Activated T-helper 1 cell treated with Interleukin-2 at 50 U/mL for 16 hours (primary cell): Measurements from ENCODE around the gene SYNGAP1.
"Not testable (repeated sequence)": the region's sequence is repeated elsewhere in the genome, so short reads cannot be mapped to it uniquely, and the experiment has no call there.

Source experiments
- DNase-seq: peaks from one replicate; pipeline ENCODE4 v3.0.0-alpha.2; 2020; ENCODE audit warnings: low read depth

The SYNGAP1 gene

DNA sequence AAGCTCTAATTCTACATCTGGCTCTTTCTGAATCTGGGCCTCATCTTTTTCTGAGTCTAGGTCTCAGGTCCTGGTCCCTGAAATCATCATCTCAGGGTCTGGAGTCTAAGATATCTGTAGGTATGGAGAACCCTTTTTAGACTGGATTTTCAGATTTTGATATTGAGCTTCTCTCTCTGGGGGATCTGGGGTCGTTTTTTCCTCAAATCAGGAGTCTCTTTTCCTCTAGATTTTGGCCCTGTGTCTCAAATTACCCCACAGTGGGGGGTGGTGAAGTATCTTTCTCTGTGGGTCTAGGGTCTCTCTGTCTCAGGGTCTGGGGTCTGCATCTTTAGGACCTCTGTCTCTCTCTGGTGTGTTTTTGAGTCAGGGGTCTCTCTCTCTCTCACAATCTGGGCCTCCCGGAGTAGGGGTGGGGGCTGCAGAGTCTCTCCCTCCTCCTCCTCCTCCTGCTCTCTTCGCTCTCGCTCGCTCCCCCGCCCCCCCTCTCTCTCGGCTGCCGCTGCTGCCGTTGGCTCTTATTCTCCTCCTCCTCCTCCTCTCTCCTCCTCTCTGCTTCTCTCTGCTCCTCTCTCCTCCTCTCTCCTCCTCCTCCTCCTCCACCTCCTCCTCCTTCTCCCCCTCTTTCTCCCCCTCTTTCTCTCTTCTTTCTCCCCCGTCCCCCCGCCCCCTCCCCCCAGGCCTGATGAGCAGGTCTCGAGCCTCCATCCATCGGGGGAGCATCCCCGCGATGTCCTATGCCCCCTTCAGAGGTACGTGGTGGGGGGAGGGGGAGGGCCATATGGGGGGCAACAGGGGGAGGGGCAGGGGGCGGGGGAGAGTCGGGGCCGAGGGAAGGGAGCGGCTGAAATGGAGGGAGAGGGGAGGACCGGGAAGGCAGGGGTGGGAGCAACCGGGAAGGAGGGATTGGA is at the start of gene SYNGAP1:
TSS of gene SYNGAP1 (plus strand) at position 486 of the 911 bp plus-strand sequence. CDS start at position 686, 200 bp downstream.
- no peak for DNase-seq

GRCh38 chr6:33371901-33372300 is 48.0 kb upstream of the SYNGAP1 start:
- DNase-seq, result not testable (repeated sequence)

- DNase-seq, result no peak
These were observed 47.2 kb upstream of the SYNGAP1 start for GRCh38 chr6:33372526-33373123.

DNA sequence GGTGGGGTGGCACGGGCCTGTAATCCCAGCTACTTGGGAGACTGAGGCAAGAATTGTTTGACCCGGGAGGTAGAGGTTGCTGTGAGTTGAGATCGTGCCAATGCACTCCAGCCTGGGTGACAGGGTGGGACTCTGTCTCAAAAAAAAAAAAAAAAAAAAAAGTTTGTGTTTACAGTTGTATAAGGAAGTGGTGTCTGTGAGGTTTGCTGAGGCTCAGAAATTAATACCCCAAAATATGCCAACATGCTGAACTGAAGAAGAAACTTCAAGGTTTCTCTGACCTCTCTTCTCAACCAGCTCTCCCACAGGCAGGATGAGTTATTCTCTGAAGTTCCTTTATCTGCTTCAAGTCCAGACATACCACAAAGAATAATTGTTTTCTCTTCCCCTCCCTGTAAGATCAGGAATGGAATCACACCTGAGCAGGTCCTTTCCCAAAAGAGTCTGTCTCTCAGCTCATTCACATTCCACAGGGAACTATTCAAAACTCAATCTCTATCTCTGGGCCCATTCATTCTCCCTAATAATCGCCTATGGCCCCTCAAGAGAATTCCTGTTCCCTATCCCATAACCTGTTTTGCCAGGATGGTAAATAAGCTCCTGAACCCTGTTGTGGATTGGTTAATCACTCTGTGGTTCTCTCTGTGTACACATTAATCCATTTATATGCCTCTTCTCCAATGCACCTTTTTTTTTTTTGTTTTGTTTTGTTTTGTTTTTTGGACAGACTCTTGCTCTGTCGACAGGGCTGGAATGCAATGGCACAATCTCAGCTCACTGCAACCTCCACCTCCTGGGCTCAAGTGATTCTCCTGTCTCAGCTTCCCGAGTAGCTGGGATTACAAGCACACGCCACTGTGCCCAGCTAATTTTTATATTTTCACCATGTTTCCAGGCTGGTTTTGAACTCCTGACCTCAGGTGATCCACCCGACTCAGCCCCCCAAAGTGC is 45.6 kb upstream of the SYNGAP1 start:
- DNase-seq, result no peak

- no peak for DNase-seq
These were observed 44.7 kb upstream of the SYNGAP1 start for GRCh38 chr6:33375143-33375671.

GRCh38 chr6:33377171-33377570 is 42.7 kb upstream of the SYNGAP1 start:
- DNase-seq, result no peak

GRCh38 chr6:33379184-33379583 is 40.7 kb upstream of the SYNGAP1 start:
- not testable (repeated sequence) for DNase-seq

- DNase-seq, result no peak
These were observed 39.4 kb upstream of the SYNGAP1 start for GRCh38 chr6:33380272-33380981.

DNA sequence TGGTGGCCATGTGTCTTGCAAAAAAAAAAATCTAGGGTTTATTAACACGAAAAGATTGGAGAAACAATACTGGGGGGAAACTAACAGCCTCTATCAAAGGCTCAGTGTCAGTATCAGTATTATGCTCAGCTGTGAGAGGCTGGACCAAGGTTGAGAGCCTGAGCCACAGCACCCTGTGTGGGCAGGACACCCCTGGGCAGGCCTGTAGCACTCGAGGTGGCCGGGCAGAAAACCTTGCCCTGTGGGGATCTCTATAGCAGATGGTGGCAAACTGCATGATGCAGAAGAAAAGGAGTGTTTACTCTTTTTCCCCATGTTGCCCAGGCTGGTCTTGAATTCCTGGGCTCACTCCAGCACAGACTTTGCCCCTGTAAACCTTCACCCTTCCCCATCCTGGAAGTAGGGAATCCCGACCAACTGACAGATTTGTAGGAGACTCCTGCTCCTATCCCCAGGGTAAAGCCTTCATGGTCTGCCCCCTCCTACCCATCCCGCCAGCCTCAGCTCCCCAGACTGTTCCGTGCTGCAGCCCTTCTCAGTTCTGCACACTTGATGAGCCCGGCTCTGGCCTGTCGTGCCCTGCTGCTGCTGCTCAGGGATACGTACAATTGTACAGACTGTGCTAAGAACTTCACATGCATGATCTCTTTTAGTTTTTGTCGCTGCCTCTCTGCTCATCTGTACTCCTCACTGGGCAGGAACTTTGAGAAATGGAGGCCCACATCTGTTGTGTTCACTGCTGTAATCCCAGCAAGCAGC is 36.3 kb upstream of the SYNGAP1 start:
- DNase-seq, result no peak

DNA sequence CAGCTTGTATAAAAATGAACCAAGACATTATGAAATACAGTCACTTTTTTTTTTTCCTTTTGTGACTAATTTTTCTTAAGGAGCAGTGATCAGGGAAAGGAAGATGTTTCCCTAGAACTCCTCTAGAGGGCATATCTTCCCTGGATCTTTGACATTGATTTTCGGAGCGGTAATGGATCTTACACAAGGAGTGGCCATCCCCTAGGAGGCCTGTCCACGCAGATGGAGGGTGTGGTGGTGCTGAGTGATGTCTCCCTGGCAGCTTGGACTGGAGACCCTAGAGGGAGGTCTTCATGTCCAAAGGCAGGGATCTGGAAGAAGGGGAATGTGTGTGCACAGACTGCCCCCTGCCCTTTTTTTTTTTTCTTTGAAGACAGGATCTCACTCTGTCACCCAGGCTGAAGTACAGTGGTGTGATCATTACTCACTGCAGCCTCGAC is 35.3 kb upstream of the SYNGAP1 start:
- no peak for DNase-seq

- no peak for DNase-seq
These were observed 29.7 kb upstream of the SYNGAP1 start for GRCh38 chr6:33390173-33390572.

DNA sequence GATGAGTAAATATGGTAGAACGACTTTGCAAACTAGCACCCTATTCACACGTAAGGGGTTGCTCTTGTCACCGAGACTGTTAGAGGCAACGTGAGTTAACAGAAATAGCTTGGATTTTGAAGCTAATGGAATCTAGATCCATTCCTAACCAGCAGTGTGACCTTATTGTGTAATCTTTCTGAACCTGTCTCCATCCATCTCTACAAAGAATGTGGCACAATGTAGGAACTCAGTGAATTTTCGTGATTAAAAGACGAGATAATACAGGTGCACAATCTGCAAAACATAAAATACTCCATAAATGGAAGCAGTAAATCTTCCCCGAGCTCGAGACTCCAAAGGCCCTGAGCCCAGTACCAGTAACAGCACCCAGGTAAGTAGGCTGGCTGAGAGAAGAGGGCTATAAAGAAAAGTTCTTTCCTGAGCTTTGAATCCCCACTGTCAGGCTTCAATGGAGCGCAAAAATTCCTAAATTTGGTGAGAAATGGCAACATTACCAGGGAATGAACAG is 29.0 kb upstream of the SYNGAP1 start:
- DNase-seq, result no peak

DNA sequence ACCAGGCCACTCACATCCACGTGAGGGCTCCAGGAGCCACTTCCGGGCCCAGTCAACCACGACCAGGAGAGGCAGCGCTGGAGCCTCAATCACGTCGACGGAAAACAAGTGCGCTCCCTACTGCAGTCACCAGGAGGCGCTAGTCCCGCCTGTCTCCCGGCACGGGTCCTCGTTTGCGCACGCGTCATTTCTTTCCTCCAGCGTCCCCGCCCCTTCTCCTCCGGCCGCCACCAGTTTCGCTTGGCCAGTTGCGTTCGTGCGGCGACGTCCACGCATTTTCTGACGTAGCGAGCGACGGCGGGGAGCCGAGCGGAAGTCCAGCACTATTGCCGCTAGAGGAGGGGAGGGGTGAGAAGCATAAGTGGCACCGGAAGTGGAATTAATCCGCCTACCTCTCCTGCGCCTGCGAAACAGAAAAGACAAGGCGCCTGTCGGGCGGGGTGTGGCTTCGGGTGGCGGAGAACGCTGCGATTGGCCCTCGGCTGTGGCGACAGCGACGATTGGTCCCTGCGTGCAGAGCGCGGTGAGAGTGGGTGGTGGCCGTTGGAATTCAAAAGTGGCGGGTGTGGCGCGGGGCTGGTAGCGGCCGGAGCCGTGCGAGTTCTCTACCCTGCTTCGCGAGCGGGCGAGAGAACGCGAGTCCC is 28.5 kb upstream of the SYNGAP1 start, which contains the start of gene KIFC1:
TSS of gene KIFC1 (plus strand) at position 546 of the 644 bp plus-strand sequence. CDS start 163 bp downstream, outside the sequence.
- DNase-seq, result peak; percentile 98

GRCh38 chr6:33391922-33392594 is 27.8 kb upstream of the SYNGAP1 start:
- DNase-seq, result peak; percentile 15

DNA sequence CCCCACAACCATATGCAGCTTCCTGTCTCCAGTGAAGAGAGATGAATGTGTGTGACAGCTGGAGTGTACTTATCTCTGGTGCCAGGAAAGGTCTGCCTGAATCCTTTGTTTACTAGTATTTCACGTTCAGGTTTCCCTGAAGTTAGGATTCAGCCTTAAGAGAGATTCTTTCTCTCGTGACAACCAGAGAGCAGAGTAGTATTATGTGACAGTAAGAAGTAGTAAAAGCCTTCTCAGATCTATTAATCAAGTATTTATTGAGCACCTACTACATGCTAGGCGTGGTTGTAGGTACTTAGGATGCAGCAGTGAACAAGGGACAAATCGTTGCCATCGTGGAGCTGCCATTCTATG is 27.3 kb upstream of the SYNGAP1 start:
- DNase-seq, result no peak

DNA sequence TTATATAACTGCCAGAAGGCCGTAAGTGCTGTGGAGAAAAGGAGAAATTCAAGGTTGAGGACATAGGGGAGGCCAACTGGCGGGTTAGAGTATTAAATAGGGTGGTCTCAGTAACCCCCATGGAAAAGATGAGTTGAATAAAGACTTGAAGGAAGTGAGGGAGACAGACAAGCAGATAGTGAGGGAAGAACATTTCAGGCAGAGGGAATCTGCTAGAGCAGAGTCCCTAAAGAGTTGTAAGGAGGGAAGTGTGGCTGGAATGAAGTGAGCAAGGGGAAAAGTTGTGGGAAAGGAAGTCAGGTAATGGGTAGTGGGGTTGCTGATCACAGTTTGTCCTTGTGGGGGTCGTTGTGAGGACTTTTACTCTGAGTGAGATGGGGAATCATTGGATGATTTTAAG is 26.9 kb upstream of the SYNGAP1 start:
- no peak for DNase-seq

- DNase-seq, result no peak
These were observed 22.3 kb upstream of the SYNGAP1 start for GRCh38 chr6:33397541-33397940.

DNA sequence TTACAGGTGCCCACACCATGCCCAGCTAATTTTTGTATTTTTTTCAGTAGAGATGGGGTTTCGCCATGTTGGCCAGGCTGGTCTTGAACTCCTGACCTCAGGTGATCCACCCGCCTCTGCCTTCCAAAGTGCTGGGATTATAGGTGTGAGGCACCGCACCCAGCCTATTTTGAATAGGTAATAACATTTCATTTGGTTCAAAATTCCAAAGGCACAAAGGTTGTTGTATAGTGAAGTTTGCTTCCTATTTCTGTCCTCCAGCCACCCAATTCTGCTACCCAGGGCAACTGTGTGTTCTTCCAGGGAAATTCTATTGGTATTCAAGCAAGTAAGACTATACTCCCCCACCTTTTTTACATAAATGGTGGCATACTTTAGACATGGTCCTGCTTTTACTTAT is 21.3 kb upstream of the SYNGAP1 start:
- not testable (repeated sequence) for DNase-seq

GRCh38 chr6:33399881-33400280 is 20.0 kb upstream of the SYNGAP1 start:
- DNase-seq, result not testable (repeated sequence)
